ENCODE data around the gene TEX14. TPM values are rescaled to one million over a fixed set of nuclear protein-coding genes. Genes with fewer than 3 reads are reported as not detected.
"Not testable (repeated sequence)": the region's sequence is repeated elsewhere in the genome, so short reads cannot be mapped to it uniquely, and the experiment has no call there.

TEX14 gene
- total and polyA plus RNA-seq, 4 experiments from 2014 or later = 1.3 to 1.6 TPM; not detected in 2

- H3K4me3 Mint-ChIP-seq = no peak overlapping the region
- intact Hi-C loops (cut with micrococcal nuclease) = no loop called here
- no peaks in the 10 kb centered on the region for H3K36me3 Mint-ChIP-seq
- peaks cover 0 to 2% of the 10 kb centered on the region in 2 donors for H3K27me3 Mint-ChIP-seq
- H3K27ac ChIP-seq (ENCODE audit: low read depth, low read length) = no peak overlapping the region
- CTCF ChIA-PET (ENCODE audit: partially characterized antibody) = interaction anchor here (1.1 kb wide), 1 partner anchor 10 kb away, joined by 3 read pairs; no protein-coding TSS in a partner anchor
- no peaks in the 10 kb centered on the region for H3K4me1 ChIP-seq (ENCODE audit: insufficient read depth, low read length)
- no peaks in the 10 kb centered on the region for H3K36me3 ChIP-seq (ENCODE audit: insufficient read depth, low read length)
- H3K4me3 ChIP-seq (ENCODE audit: low read length in 2 of 2) = no peak overlapping the region
- no peaks in the 10 kb centered on the region for H3K9me3 ChIP-seq (ENCODE audit: control insufficient read depth in 1 of 2, low read length in 2 of 2)
- no peak overlapping the region for H3K27ac Mint-ChIP-seq
- POLR2A ChIA-PET (ENCODE audit: partially characterized antibody) = no interaction called here
- no peaks in the 10 kb centered on the region for H3K9me3 Mint-ChIP-seq
- H3K4me1 Mint-ChIP-seq = peaks cover 0 to 4% (median 2%) of the 10 kb centered on the region in 4 donors
- DNase-seq = no peak
- no peaks in the 10 kb centered on the region for H3K27me3 ChIP-seq (ENCODE audit: insufficient read depth, low read length)
Observed at GRCh38 chr17:58591455-58591854, 100.4 kb downstream of the TEX14 start.

DNA sequence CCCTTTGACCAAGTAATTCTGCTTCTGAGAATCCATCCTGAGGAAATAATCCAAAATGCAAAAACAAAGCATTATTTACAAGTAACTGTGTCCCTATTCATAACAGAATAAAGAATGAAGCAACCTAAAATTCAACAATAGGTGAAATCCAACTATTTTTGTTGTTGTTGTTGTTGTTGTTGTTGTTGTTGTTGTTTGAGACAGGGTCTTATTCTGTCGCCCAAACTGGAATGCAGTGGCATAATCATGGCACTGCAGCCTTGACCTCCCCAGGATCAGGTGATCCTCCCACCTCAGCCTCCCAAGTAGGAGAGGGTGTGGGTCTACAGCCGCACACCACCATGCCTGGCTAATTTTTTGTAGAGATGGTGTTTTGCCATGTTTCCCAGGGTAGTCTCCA, 101.5 kb downstream of the TEX14 start:
- CTCF ChIA-PET (ENCODE audit: partially characterized antibody) = interaction anchor here (6.3 kb wide), 1 partner anchor 14 kb away, joined by 69 read pairs; no protein-coding TSS in a partner anchor
- H3K27ac Mint-ChIP-seq = no peak overlapping the region
- POLR2A ChIA-PET (ENCODE audit: partially characterized antibody) = no interaction called here

GRCh38 chr17:58587713-58588117, 104.1 kb downstream of the TEX14 start:
- H3K4me1 Mint-ChIP-seq = peaks cover 0 to 4% (median 2%) of the 10 kb centered on the region in 4 donors
- no peak overlapping the region for H3K4me3 Mint-ChIP-seq
- no peak overlapping the region for H3K4me3 ChIP-seq (ENCODE audit: low read length in 2 of 2)
- H3K4me1 ChIP-seq (ENCODE audit: insufficient read depth, low read length) = no peaks in the 10 kb centered on the region
- DNase-seq = peak; percentile 46 to 54 (median 48)
- H3K27ac Mint-ChIP-seq = no peak overlapping the region
- H3K9me3 ChIP-seq (ENCODE audit: control insufficient read depth in 1 of 2, low read length in 2 of 2) = no peaks in the 10 kb centered on the region
- intact Hi-C loops (cut with micrococcal nuclease) = loop anchor here (1.0 to 5.0 kb wide), 5 partner anchors 44 to 418 kb away; partner anchors contain the start of genes RAD51C and TEX14
- H3K9me3 Mint-ChIP-seq = no peaks in the 10 kb centered on the region
- ChIA-PET CTCF (ENCODE audit: partially characterized antibody) (interaction anchor here (0.6 to 6.3 kb wide), 16 partner anchors 9 to 421 kb away, joined by 3 to 69 read pairs (median 6); no protein-coding TSS in a partner anchor), POLR2A (ENCODE audit: partially characterized antibody) (interaction anchor here (1.0 to 3.5 kb wide), 4 partner anchors 9 to 417 kb away, joined by 3 to 13 read pairs (median 6); no protein-coding TSS in a partner anchor)
- no peak overlapping the region for H3K27ac ChIP-seq (ENCODE audit: low read depth, low read length)
- H3K36me3 Mint-ChIP-seq = no peaks in the 10 kb centered on the region
- no peaks in the 10 kb centered on the region for H3K36me3 ChIP-seq (ENCODE audit: insufficient read depth, low read length)
- H3K27me3 ChIP-seq (ENCODE audit: insufficient read depth, low read length) = no peaks in the 10 kb centered on the region
- H3K27me3 Mint-ChIP-seq = peaks cover 0 to 2% of the 10 kb centered on the region in 2 donors

More for the DNA sequence above, 101.5 kb downstream of the TEX14 start:
- Histone ChIP-seq H3K36me3 (ENCODE audit: insufficient read depth, low read length) (no peaks in the 10 kb centered on the region), H3K27me3 (ENCODE audit: insufficient read depth, low read length) (no peaks in the 10 kb centered on the region), H3K27ac (ENCODE audit: low read depth, low read length) (no peak overlapping the region), H3K9me3 (ENCODE audit: control insufficient read depth in 1 of 2, low read length in 2 of 2) (no peaks in the 10 kb centered on the region), H3K4me1 (ENCODE audit: insufficient read depth, low read length) (no peaks in the 10 kb centered on the region), H3K4me3 (ENCODE audit: low read length in 2 of 2) (no peak overlapping the region)
- no peak overlapping the region for H3K4me3 Mint-ChIP-seq
- H3K36me3 Mint-ChIP-seq = no peaks in the 10 kb centered on the region
- no peak for DNase-seq
- peaks cover 0 to 4% (median 2%) of the 10 kb centered on the region in 4 donors for H3K4me1 Mint-ChIP-seq
- intact Hi-C loops (cut with micrococcal nuclease) = no loop called here
- peaks cover 0 to 2% of the 10 kb centered on the region in 2 donors for H3K27me3 Mint-ChIP-seq
- no peaks in the 10 kb centered on the region for H3K9me3 Mint-ChIP-seq

DNA sequence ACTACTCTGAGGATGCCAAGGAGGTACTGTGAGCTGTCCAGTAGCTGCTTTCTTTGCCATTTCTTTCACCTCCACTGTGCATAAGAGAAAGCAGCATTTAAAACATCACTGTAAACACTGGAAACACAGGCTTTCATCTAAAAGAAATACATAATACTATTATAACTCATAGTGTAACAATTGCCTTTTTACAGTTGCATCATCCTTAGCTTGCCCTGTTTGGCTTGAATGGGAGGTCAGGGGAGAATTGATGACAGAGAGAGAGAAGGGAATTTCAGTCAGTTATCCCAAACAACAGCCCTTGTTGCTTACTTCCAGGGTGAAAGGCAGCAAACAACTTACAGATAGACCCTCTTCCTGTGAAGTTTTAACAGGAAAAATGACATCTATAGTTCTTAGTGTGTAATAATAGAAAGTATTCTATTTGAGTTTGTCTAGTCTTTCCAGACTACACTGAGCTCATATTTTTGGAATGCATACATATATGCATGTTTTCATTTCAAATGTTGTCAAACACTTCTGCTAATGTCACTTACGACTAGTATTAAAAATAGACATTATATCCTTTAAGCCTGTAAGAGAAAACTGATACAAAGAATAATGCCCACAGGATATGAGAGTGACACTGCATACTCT, 105.7 kb downstream of the TEX14 start:
- Histone ChIP-seq H3K4me3 (ENCODE audit: low read length in 2 of 2) (no peak overlapping the region), H3K27me3 (ENCODE audit: insufficient read depth, low read length) (no peaks in the 10 kb centered on the region), H3K9me3 (ENCODE audit: control insufficient read depth in 1 of 2, low read length in 2 of 2) (no peaks in the 10 kb centered on the region), H3K27ac (ENCODE audit: low read depth, low read length) (no peak overlapping the region), H3K4me1 (ENCODE audit: insufficient read depth, low read length) (no peaks in the 10 kb centered on the region), H3K36me3 (ENCODE audit: insufficient read depth, low read length) (no peaks in the 10 kb centered on the region)
- peaks cover 0 to 4% (median 2%) of the 10 kb centered on the region in 4 donors for H3K4me1 Mint-ChIP-seq
- intact Hi-C loops (cut with micrococcal nuclease) = loop anchor here (5.0 kb wide), 1 partner anchor 126 kb away; no protein-coding TSS in a partner anchor
- H3K27me3 Mint-ChIP-seq = peaks cover 0 to 2% of the 10 kb centered on the region in 2 donors
- no peak overlapping the region for H3K4me3 Mint-ChIP-seq
- POLR2A ChIA-PET (ENCODE audit: partially characterized antibody) = interaction anchor here (0.7 to 3.5 kb wide), 3 partner anchors 45 to 68 kb away, joined by 3 to 13 read pairs (median 8); no protein-coding TSS in a partner anchor
- H3K27ac Mint-ChIP-seq = no peak overlapping the region
- DNase-seq = no peak
- no peaks in the 10 kb centered on the region for H3K36me3 Mint-ChIP-seq
- CTCF ChIA-PET (ENCODE audit: partially characterized antibody) = interaction anchor here (0.7 to 6.3 kb wide), 6 partner anchors 10 to 419 kb away, joined by 3 to 69 read pairs (median 6); no protein-coding TSS in a partner anchor
- no peaks in the 10 kb centered on the region for H3K9me3 Mint-ChIP-seq

DNA sequence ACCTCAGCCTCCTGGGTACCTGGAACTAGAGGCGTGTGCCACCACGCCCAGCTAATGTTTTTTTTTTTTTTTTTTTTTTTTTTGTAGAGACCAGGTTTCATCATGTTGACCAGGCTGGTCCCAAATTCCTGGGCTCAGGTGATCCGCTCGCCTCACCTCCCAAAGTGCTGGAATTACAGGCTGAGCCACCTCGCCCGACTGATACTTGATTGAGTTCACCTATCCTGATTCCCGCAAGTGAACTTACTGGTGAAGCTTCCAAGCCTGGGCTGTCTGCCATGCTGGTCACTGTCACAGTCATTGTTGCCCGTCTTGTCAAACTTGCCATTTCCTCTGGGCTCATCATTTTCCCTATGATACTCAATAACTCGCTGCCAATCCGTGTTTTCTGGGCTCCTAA, 106.3 kb downstream of the TEX14 start:
- H3K9me3 ChIP-seq (ENCODE audit: control insufficient read depth in 1 of 2, low read length in 2 of 2) = no peaks in the 10 kb centered on the region
- no peaks in the 10 kb centered on the region for H3K9me3 Mint-ChIP-seq
- peak overlapping the region in 1 of 7 donors; percentile 51 for H3K27ac Mint-ChIP-seq
- no peak overlapping the region for H3K4me3 ChIP-seq (ENCODE audit: low read length in 2 of 2)
- DNase-seq = no peak
- CTCF ChIA-PET (ENCODE audit: partially characterized antibody) = interaction anchor here (0.7 to 6.3 kb wide), 8 partner anchors 10 to 423 kb away, joined by 3 to 69 read pairs (median 4); no protein-coding TSS in a partner anchor
- H3K4me1 ChIP-seq (ENCODE audit: insufficient read depth, low read length) = no peaks in the 10 kb centered on the region
- H3K27me3 ChIP-seq (ENCODE audit: insufficient read depth, low read length) = no peaks in the 10 kb centered on the region
- H3K36me3 ChIP-seq (ENCODE audit: insufficient read depth, low read length) = no peaks in the 10 kb centered on the region
- no peaks in the 10 kb centered on the region for H3K36me3 Mint-ChIP-seq
- H3K4me1 Mint-ChIP-seq = peaks cover 0 to 4% (median 2%) of the 10 kb centered on the region in 4 donors
- H3K4me3 Mint-ChIP-seq = no peak overlapping the region
- intact Hi-C loops (cut with micrococcal nuclease) = loop anchor here (5.0 kb wide), 1 partner anchor 127 kb away; no protein-coding TSS in a partner anchor
- no peak overlapping the region for H3K27ac ChIP-seq (ENCODE audit: low read depth, low read length)
- peaks cover 0 to 2% of the 10 kb centered on the region in 2 donors for H3K27me3 Mint-ChIP-seq
- POLR2A ChIA-PET (ENCODE audit: partially characterized antibody) = interaction anchor here (0.7 to 1.0 kb wide), 2 partner anchors 46 to 67 kb away, joined by 3 read pairs; no protein-coding TSS in a partner anchor

GRCh38 chr17:58583486-58583885, 108.4 kb downstream of the TEX14 start:
- H3K9me3 ChIP-seq (ENCODE audit: control insufficient read depth in 1 of 2, low read length in 2 of 2) = no peaks in the 10 kb centered on the region
- Mint-ChIP-seq H3K27me3 (peaks cover 0 to 2% of the 10 kb centered on the region in 2 donors), H3K27ac (no peak overlapping the region), H3K36me3 (no peaks in the 10 kb centered on the region), H3K4me1 (peaks cover 0 to 4% (median 2%) of the 10 kb centered on the region in 4 donors), H3K4me3 (no peak overlapping the region), H3K9me3 (no peaks in the 10 kb centered on the region)
- no peaks in the 10 kb centered on the region for H3K4me1 ChIP-seq (ENCODE audit: insufficient read depth, low read length)
- H3K4me3 ChIP-seq (ENCODE audit: low read length in 2 of 2) = no peak overlapping the region
- H3K27ac ChIP-seq (ENCODE audit: low read depth, low read length) = no peak overlapping the region
- POLR2A ChIA-PET (ENCODE audit: partially characterized antibody) = no interaction called here
- DNase-seq = no peak
- CTCF ChIA-PET (ENCODE audit: partially characterized antibody) = interaction anchor here (1.1 to 1.2 kb wide), 2 partner anchors 9 to 13 kb away, joined by 3 to 4 read pairs; no protein-coding TSS in a partner anchor
- intact Hi-C loops (cut with micrococcal nuclease) = no loop called here
- no peaks in the 10 kb centered on the region for H3K36me3 ChIP-seq (ENCODE audit: insufficient read depth, low read length)
- no peaks in the 10 kb centered on the region for H3K27me3 ChIP-seq (ENCODE audit: insufficient read depth, low read length)

- H3K27ac ChIP-seq (ENCODE audit: low read depth, low read length); CTCF ChIA-PET (ENCODE audit: partially characterized antibody); H3K4me3 ChIP-seq (ENCODE audit: low read length in 2 of 2); H3K36me3 ChIP-seq (ENCODE audit: insufficient read depth, low read length); H3K9me3 Mint-ChIP-seq; H3K27me3 ChIP-seq (ENCODE audit: insufficient read depth, low read length); H3K4me3 Mint-ChIP-seq; POLR2A ChIA-PET (ENCODE audit: partially characterized antibody); intact Hi-C loops (cut with micrococcal nuclease); H3K27me3 Mint-ChIP-seq; H3K4me1 ChIP-seq (ENCODE audit: insufficient read depth, low read length); H3K36me3 Mint-ChIP-seq; H3K4me1 Mint-ChIP-seq; H3K9me3 ChIP-seq (ENCODE audit: control insufficient read depth in 1 of 2, low read length in 2 of 2); H3K27ac Mint-ChIP-seq; DNase-seq: not testable (repeated sequence)
Observed at GRCh38 chr17:58582718-58583117, 109.1 kb downstream of the TEX14 start.
